ENCODE data around the gene ZNF282.

- TF ChIP-seq ZFP3 (CRISPR knock-in tag; IDR thresholded peaks at IDR 0.05) (no peak), ZNF8 (CRISPR knock-in tag; IDR thresholded peaks at IDR 0.05) (no peak), CREB5 (CRISPR knock-in tag; IDR thresholded peaks at IDR 0.05; ENCODE audit: low read depth) (no peak), GLIS3 (CRISPR knock-in tag; IDR thresholded peaks at IDR 0.05) (no peak), CSRNP3 (CRISPR knock-in tag; IDR thresholded peaks at IDR 0.05) (no peak), RARB (CRISPR knock-in tag; IDR thresholded peaks at IDR 0.05) (no peak), PATZ1 (CRISPR knock-in tag; IDR thresholded peaks at IDR 0.05; ENCODE audit: borderline replicate concordance) (no peak), ZNF565 (CRISPR knock-in tag; conservative IDR thresholded peaks at IDR 0.05; ENCODE audit: low read depth) (no peak), SNAI2 (CRISPR knock-in tag; IDR thresholded peaks at IDR 0.05) (no peak), OSR1 (CRISPR knock-in tag; IDR thresholded peaks at IDR 0.05) (no peak)
Measured at GRCh38 chr7:149214020-149214720, 18.8 kb downstream of the ZNF282 start.

Data from SK-N-SH treated with all-trans-retinoic acid at 6 μM for 48 hours (cell line).